ENCODE data around the gene CRABP1. TPM values are rescaled to one million over a fixed set of nuclear protein-coding genes. Genes with fewer than 3 reads are reported as not detected.

The CRABP1 gene
- total RNA-seq, 1 donor from 2014 or later: 13.9 TPM

- FAIRE-seq: no peak
Observed at GRCh38 chr15:78343276-78344060, 3.3 kb downstream of the CRABP1 start.

DNA sequence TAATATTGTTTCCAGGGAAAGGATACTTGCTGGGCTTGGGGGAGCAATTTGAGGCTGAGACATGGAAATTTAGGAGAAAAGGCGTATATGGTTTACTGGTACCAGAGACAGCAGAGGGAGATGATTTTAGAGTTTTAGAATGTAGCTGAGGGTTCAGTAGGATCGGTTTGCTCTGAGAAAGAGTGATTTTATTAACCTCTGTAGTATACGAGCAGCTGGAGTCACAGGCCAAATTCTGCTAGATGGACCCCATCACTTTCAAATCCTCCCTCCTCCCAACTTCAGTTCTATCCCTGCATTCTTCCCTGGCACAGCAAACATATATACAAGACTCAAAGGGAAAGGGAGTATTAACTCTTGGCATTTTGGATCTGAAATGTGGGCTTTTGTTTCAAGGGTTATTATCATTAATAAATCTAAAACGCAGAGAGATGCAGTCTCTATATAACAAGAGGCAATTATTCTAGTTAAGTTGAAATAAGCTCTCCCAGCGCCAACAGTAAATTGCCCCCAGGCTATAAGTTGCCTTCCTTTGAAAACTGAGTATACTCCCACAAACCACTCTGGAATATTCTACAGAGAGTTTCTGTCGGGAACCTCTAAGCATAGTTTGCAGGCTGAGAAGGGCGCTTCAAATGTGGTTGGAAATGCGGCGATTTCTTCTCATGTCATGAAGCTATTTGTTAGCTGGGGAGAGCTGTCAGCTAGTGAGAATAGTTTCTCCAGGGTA, 5.4 kb downstream of the CRABP1 start:
- no peak for FAIRE-seq
- DNase-seq (ENCODE audit: low spot score in 2 of 2): no peak

More at GRCh38 chr15:78343276-78344060, 3.3 kb downstream of the CRABP1 start:
- no peak for DNase-seq (ENCODE audit: low spot score in 2 of 2)

DNA sequence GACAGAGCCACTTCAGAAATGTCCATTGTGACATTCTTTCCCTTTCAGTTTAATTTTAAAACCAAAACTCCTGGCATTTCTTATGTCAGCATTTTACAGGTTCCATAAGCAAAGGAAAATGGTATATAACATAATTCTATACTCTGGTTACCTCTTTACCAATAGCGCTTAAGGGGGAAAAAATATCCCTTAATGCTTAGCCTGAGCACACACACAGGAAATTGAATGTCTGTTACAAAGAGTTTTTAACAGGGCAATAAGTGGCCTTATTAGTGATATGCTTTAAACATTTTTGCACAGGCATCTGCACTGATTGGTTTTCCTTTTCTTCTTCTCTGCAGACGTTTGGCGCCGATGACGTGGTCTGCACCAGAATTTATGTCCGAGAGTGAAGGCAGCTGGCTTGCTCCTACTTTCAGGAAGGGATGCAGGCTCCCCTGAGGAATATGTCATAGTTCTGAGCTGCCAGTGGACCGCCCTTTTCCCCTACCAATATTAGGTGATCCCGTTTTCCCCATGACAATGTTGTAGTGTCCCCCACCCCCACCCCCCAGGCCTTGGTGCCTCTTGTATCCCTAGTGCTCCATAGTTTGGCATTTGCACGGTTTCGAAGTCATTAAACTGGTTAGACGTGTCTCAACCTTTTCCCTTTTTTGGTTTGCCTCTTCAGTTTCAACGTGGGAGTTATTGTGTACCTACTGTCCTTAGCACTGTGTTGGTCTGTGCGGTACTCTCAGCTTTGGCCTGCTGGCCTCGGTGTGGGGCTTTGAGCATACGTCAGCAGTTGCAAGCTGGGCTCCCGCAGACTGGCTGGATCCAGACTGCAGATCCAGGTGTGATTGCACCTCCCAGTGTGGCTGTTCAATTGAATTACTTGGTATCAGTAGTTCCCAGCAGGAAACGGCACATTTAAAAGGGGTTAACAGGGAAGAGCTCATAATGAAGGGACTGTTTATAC, 7.7 kb downstream of the CRABP1 start:
- FAIRE-seq (no peak), DNase-seq (ENCODE audit: low spot score in 2 of 2) (no peak)

GRCh38 chr15:78350058-78350457, 9.9 kb downstream of the CRABP1 start:
- FAIRE-seq (no peak), DNase-seq (ENCODE audit: low spot score in 2 of 2) (no peak)

DNA sequence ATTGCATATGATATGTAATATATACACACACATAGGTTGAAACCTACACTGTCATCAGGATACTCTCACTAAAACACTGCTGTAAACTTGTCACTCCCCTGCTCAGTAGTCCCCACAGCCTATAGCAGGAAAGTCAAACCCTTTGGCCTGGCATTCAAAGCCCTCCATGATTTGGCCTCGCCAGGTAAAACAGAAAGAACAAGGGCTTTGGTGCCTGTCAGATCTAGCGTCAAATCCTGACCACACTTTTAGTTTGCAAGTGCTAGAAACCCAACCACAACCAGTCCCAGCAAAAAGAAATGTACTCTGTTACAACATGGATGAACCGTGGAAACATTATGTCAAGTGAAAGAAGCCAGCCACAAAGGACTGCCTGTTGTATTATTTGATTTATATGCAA, 11.4 kb downstream of the CRABP1 start:
- DNase-seq (ENCODE audit: low spot score in 2 of 2) (no peak), FAIRE-seq (no peak)

GRCh38 chr15:78353093-78353492, 12.9 kb downstream of the CRABP1 start:
- no peak for FAIRE-seq
- DNase-seq (ENCODE audit: low spot score in 2 of 2): no peak

- FAIRE-seq (no peak), DNase-seq (ENCODE audit: low spot score in 2 of 2) (no peak)
Observed at GRCh38 chr15:78355177-78355576, 15.0 kb downstream of the CRABP1 start.

- FAIRE-seq: no peak
- DNase-seq (ENCODE audit: low spot score in 2 of 2): no peak
Observed at GRCh38 chr15:78358102-78358870, 18.1 kb downstream of the CRABP1 start.

DNA sequence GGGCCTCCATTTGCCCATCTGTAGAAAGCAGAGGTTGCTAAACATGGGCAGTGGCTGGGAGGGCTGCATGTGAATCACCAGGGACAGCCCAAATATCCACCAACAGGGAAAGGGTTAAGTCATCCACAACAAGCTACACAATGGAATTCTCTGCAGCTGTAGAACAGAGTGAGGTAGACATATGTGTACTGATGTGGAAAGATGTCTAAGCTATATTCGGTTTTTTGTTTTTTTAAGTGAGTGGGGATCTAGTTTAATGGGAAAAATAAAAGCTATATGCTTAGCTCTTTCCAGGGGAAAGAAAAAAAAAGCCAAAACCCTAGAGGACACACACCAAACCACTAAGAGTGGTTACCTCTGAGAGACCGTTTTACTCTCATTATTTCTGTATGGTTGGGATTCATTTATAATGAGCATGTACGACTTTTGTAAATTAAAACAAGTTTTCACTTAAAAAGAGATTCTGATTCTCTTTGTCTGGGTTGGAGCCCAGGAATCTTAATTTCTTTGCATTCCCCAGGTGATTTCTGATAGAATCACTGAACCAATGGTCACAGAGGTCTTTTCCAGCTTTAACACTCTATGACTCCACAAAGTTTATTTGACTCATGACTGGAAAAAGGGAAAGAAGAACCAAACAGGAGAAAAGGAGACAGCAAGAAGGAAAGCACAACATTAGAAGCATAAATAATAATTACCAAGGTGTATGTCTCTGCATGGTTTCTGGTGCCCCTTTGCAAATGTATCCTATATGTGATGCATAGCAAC, 19.1 kb downstream of the CRABP1 start:
- FAIRE-seq: no peak
- DNase-seq (ENCODE audit: low spot score in 2 of 2): no peak

GRCh38 chr15:78360367-78360801, 20.2 kb downstream of the CRABP1 start:
- FAIRE-seq: no peak
- no peak for DNase-seq (ENCODE audit: low spot score in 2 of 2)

DNA sequence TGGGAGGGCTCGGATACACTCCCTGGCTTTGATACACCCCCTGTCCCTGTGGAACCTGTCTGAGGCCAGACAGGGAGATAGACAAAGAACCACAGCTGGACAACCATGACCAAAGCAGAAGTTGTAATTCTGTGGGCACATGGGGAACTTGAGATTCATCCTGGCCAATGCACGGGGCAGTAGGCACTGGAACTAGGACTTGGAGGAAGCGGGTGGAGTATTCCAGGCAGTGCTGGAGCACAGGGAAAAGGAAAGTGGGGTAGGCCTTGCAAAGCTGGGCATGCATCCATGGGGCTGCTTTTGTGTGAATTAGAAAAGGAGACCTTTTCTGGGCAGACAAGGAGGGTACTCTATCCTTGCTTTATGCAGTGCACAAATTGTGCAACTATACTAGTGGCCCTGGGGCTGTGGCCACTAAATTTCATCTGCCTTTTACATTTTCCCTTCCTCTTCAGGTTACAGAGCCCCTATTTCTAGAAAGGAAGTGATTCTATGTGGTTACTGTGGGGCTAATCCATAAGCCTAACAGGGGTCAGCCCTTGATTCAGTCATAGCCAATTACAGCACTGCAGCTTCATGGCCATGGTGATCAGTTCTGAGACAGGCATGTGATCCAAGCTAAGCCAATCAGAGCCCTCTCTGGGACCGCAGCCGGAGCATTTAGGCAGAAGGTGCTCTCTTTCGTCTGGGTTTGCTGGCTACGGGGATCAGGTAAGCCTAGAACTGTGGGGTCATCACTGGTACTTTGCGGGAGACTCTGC, 21.0 kb downstream of the CRABP1 start:
- FAIRE-seq (no peak), DNase-seq (ENCODE audit: low spot score in 2 of 2) (no peak)

- no peak for DNase-seq (ENCODE audit: low spot score in 2 of 2)
- FAIRE-seq: no peak
Observed at GRCh38 chr15:78361771-78362506, 21.8 kb downstream of the CRABP1 start.

DNA sequence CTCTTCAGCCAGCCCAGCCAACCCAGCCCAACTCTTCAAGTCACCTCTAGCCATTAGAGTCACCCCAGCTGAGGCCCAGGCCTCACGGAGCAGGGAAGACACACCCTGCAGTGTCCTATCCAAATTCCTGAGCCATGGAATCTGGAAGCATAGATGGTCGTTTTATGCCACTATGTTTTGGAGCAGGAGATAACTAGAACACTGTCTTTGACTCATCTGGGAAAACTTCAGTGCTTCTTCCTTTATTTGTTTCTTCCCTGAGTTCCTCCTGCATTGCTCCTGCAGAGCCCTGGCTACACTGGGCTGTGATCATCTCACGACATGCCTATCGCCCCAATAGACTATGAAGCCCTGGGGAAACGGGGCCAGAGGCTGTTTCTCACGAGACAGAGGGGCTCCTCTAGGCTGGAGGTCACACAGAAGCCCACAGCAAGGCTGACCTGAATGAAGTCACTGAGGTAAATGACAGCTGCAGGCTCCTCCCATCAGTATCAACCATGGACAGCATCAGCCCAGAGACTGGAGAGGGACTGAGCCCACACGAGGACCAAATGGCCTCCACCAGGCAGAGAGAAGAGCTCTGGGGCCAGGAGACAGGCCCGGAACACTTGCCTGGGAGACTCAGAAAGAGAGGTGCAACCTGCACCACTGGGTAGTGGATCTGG, 22.7 kb downstream of the CRABP1 start:
- FAIRE-seq (no peak), DNase-seq (ENCODE audit: low spot score in 2 of 2) (no peak)

- DNase-seq (ENCODE audit: low spot score in 2 of 2) (no peak), FAIRE-seq (no peak)
Observed at GRCh38 chr15:78363381-78363734, 23.2 kb downstream of the CRABP1 start.

DNA sequence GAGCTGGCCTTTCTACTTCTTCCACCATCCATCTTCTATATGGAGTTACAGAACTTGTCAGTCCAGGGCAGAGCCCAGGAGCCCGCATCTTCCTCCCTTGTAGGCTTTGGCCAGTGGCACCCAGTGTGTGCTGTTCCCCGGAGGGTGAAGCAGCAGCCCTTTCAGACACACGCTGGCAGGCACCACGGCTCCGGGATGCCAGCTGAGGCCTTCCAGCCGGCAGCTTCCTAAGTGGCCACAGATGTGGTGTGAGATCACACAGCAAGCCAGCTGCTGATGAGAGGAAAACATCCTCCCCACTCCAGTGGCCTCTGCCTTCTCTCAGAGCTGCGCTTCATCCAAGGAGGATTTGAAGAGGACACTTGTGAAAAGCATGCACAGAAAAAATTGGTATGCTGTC, 24.1 kb downstream of the CRABP1 start:
- DNase-seq (ENCODE audit: low spot score in 2 of 2) (peak; percentile 60), FAIRE-seq (no peak)

DNA sequence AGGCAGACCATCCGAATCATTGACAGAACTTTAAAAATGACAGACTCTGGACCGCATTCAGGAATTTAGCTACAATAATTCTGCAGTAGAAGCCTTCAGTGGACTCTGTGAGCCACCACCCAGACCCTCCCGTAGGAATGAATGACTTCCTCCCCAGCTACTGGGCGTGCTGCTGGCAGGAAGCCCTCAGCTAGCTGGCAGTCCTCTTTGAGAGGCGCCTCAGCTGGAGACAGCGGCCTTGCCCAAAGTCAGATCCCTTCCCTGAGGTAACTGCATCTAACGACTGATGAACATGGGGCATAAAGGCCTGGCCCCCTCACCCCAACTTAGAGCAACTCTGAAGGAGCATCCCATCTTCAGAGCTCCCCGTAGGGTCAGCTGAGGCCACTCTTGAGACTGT, 25.8 kb downstream of the CRABP1 start:
- no peak for DNase-seq (ENCODE audit: low spot score in 2 of 2)
- FAIRE-seq: no peak

DNA sequence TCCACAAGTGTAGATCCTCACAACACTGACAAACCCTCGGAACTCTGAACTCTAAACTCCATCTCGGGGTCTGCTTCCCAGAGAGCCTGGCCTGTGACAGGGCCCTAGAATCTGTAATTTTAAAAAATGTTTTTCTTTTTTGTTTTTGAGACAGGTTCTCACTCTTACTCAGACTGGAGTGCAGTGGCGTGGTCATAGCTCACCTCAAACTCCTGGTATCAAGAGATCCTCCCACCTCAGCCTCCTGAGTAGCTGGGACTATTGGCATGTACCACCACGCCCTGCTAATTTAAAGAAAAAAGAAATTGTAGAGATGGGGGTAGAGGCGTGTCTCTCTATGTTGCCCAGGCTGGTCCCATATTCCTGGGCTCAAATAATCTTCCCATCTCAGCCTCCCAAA, 26.2 kb downstream of the CRABP1 start:
- DNase-seq (ENCODE audit: low spot score in 2 of 2): no peak
- FAIRE-seq: no peak

All from frontal cortex (tissue), 4 donors.